H9 (cell line): ENCODE results near the gene KLF18. TPM values are rescaled to one million over a fixed set of nuclear protein-coding genes. Genes with fewer than 3 reads are reported as not detected.

Experiments used
- DNase-seq: peaks from one replicate; pipeline ENCODE4 v3.0.0-alpha.2; 2017
- H2AFZ ChIP-seq: one replicate; pipeline ENCODE4 v1.6.1; 2013; ENCODE audit warnings: mild to moderate bottlenecking, low read length, control low read depth, moderate library complexity
- H2AK5ac ChIP-seq: 2 replicates; pipeline ENCODE4 v1.6.1; 2013; ENCODE audit warnings: low read length, control low read depth, mixed read lengths; ENCODE audit not compliant: insufficient read length
- H2BK120ac ChIP-seq: one replicate; pipeline ENCODE4 v1.6.1; 2013; ENCODE audit warnings: low read depth, mild to moderate bottlenecking, low read length, control low read depth, inconsistent platforms; ENCODE audit not compliant: poor library complexity, severe bottlenecking
- H2BK12ac ChIP-seq: 2 replicates; pipeline ENCODE4 v1.6.1; 2013; ENCODE audit warnings: low read length, control low read depth, mixed read lengths, low read depth; ENCODE audit not compliant: insufficient read length
- H2BK15ac ChIP-seq: 2 replicates; pipeline ENCODE4 v1.6.1; 2013; ENCODE audit warnings: low read depth, low read length, control low read depth
- H2BK20ac ChIP-seq: one replicate; pipeline ENCODE4 v1.6.1; 2013; ENCODE audit warnings: low read depth, mild to moderate bottlenecking, low read length, control low read depth, inconsistent platforms; ENCODE audit not compliant: poor library complexity, severe bottlenecking
- H2BK5ac ChIP-seq: 2 replicates; pipeline ENCODE4 v1.6.1; 2013; ENCODE audit warnings: low read length, control low read depth, mixed read lengths; ENCODE audit not compliant: insufficient read length
- H3K14ac ChIP-seq: 2 replicates; pipeline ENCODE4 v1.6.1; 2013; ENCODE audit warnings: low read length, control low read depth; ENCODE audit not compliant: insufficient read depth
- H3K18ac ChIP-seq: 2 replicates; pipeline ENCODE4 v1.6.1; 2013; ENCODE audit warnings: low read depth, mild to moderate bottlenecking, mixed read lengths, low read length, control low read depth; ENCODE audit not compliant: insufficient read length
- H3K23ac ChIP-seq: 2 replicates; pipeline ENCODE4 v1.6.1; 2013; ENCODE audit warnings: low read length, control low read depth, mixed read lengths, low read depth; ENCODE audit not compliant: insufficient read length
- H3K23me2 ChIP-seq: 2 replicates; pipeline ENCODE4 v1.6.1; 2013; ENCODE audit warnings: low read depth, mild to moderate bottlenecking, mixed read lengths, low read length, control low read depth; ENCODE audit not compliant: insufficient read length, poor library complexity, severe bottlenecking
- H3K27ac ChIP-seq: 2 replicates; pipeline ENCODE4 v1.5.1; 2013; ENCODE audit warnings: low read length, control low read depth, mixed read lengths, low read depth; ENCODE audit not compliant: insufficient read length
- H3K27me3 ChIP-seq: 2 replicates; pipeline ENCODE4 v1.6.1; 2013; ENCODE audit warnings: low read length, control low read depth, inconsistent platforms; ENCODE audit not compliant: insufficient read depth
- H3K4ac ChIP-seq: 2 replicates; pipeline ENCODE4 v1.6.1; 2013; ENCODE audit warnings: low read depth, mild to moderate bottlenecking, control low read depth, inconsistent platforms, low read length, moderate library complexity
- H3K4me1 ChIP-seq: 2 replicates; pipeline ENCODE4 v1.6.1; 2013; ENCODE audit warnings: low read length, control low read depth, inconsistent platforms; ENCODE audit not compliant: insufficient read depth
- H3K4me2 ChIP-seq: 2 replicates; pipeline ENCODE4 v1.6.1; 2013; ENCODE audit warnings: low read length, control low read depth, mixed read lengths; ENCODE audit not compliant: insufficient read length, insufficient read depth
- H3K56ac ChIP-seq: 2 replicates; pipeline ENCODE4 v1.6.1; 2013; ENCODE audit warnings: low read depth, mild to moderate bottlenecking, mixed read lengths, low read length, control low read depth; ENCODE audit not compliant: insufficient read length
- H3K79me1 ChIP-seq: 2 replicates; pipeline ENCODE4 v1.6.1; 2013; ENCODE audit warnings: low read depth, mild to moderate bottlenecking, moderate library complexity, low read length, control low read depth, inconsistent platforms; ENCODE audit not compliant: insufficient read depth, poor library complexity, severe bottlenecking
- H3K79me2 ChIP-seq: 2 replicates; pipeline ENCODE4 v1.6.1; 2013; ENCODE audit warnings: low read length, control low read depth, inconsistent platforms; ENCODE audit not compliant: insufficient read depth
- H3K9ac ChIP-seq: 2 replicates; pipeline ENCODE4 v1.6.1; 2013; ENCODE audit warnings: low read length, control low read depth, mixed read lengths; ENCODE audit not compliant: insufficient read length; ENCODE audit errors: extremely low read depth
- H3K9me3 ChIP-seq: one replicate; pipeline ENCODE4 v1.6.1; 2013; ENCODE audit warnings: low read depth, low read length, inconsistent platforms; ENCODE audit not compliant: control insufficient read depth
- H3T11ph ChIP-seq: one replicate; pipeline ENCODE4 v1.6.1; 2013; ENCODE audit warnings: mild to moderate bottlenecking, low read length, control low read depth, inconsistent platforms
- H4K20me1 ChIP-seq: one replicate; pipeline ENCODE4 v1.6.1; 2013; ENCODE audit not compliant: control insufficient read depth, insufficient read length, insufficient read depth
- H4K5ac ChIP-seq: 2 replicates; pipeline ENCODE4 v1.6.1; 2013; ENCODE audit warnings: low read depth, mild to moderate bottlenecking, mixed read lengths, low read length, control low read depth; ENCODE audit not compliant: insufficient read length
- H4K8ac ChIP-seq: replicated peaks from 2 replicates; pipeline ENCODE4 v1.6.1; 2013; ENCODE audit warnings: low read length, control low read depth, mixed read lengths, low read depth; ENCODE audit not compliant: insufficient read length
- H4K91ac ChIP-seq: 2 replicates; pipeline ENCODE4 v1.6.1; 2013; ENCODE audit warnings: low read depth, mild to moderate bottlenecking, moderate library complexity, mixed read lengths, low read length, control low read depth; ENCODE audit not compliant: insufficient read length
- H3K27ac Mint-ChIP-seq, 3 experiments: 2 replicates in 2 of 3; 3 replicates in 1 of 3; pipeline ENCODE4 v1.8.0; 2020 to 2021; ENCODE audit warnings: mixed read lengths in 3 of 3, mild to moderate bottlenecking in 1 of 3, moderate library complexity in 1 of 3
- H3K27me3 Mint-ChIP-seq: 2 replicates; pipeline ENCODE4 v1.8.0; 2021; ENCODE audit warnings: low read depth, mild to moderate bottlenecking, moderate library complexity, mixed read lengths
- H3K36me3 Mint-ChIP-seq, 3 experiments: 2 replicates in 2 of 3; 3 replicates in 1 of 3; pipeline ENCODE4 v1.8.0; 2020 to 2021; ENCODE audit warnings: low read depth in 3 of 3, mixed read lengths in 3 of 3; ENCODE audit not compliant: insufficient read depth in 1 of 3
- H3K4me1 Mint-ChIP-seq, 2 experiments: 2 replicates each; pipeline ENCODE4 v1.8.0; 2020; ENCODE audit warnings: mixed read lengths in 2 of 2
- H3K4me3 Mint-ChIP-seq, 2 experiments: 2 replicates in 1 of 2; 3 replicates in 1 of 2; pipeline ENCODE4 v1.8.0; 2020 to 2021; ENCODE audit warnings: mild to moderate bottlenecking in 2 of 2, mixed read lengths in 2 of 2, moderate library complexity in 1 of 2
- H3K9me3 Mint-ChIP-seq, 2 experiments: 2 replicates in 1 of 2; 3 replicates in 1 of 2; pipeline ENCODE4 v1.8.0; 2020; ENCODE audit warnings: mild to moderate bottlenecking in 2 of 2, mixed read lengths in 2 of 2, moderate library complexity in 1 of 2
- total RNA-seq: library from RNA; stranded (reverse); gene quantifications from 2 replicates; pipeline ENCODE4 v1.2.1, GENCODE V29; 2021
- TF ChIP-seq, protein P1 (sequence below): fragments of 200-600 bp; sonication (generic); conservative IDR thresholded peaks from 3 replicates; pipeline ENCODE4 v1.8.0; 2021; ENCODE audit warnings: antibody characterized with exemption, mild to moderate bottlenecking

KLF18 gene
- total RNA-seq, 1 experiment from 2014 or later, result 0.07 TPM

DNA sequence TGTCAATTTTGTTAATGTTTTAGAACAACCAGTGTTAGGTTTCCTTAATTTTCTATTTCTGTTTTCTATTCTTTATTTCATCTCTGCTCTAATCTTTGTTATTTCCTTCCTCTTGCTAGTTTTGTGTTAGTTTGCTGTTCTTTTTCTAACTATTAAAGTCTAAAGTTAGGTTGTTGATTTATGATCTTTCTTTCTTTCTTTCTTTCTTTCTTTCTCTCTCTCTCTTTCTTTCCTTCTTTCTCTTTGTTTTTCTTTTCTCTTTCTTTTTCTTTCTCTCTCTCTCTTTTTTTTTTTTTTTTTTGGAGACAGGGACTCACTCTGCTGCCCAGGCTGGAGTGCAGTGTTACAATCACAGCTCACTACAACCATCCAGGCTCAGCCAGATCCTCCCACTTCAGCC, 17.4 kb upstream of the KLF18 start:
- no peak overlapping the region for H4K5ac ChIP-seq
- H3K14ac ChIP-seq, result no peak overlapping the region
- H2BK20ac ChIP-seq, result no peak overlapping the region
- H3K9me3 Mint-ChIP-seq, result peaks cover 9 to 14% of the 10 kb centered on the region in 2 experiments
- H3K4me1 ChIP-seq, result no peaks in the 10 kb centered on the region
- TF ChIP-seq, protein P1, sequence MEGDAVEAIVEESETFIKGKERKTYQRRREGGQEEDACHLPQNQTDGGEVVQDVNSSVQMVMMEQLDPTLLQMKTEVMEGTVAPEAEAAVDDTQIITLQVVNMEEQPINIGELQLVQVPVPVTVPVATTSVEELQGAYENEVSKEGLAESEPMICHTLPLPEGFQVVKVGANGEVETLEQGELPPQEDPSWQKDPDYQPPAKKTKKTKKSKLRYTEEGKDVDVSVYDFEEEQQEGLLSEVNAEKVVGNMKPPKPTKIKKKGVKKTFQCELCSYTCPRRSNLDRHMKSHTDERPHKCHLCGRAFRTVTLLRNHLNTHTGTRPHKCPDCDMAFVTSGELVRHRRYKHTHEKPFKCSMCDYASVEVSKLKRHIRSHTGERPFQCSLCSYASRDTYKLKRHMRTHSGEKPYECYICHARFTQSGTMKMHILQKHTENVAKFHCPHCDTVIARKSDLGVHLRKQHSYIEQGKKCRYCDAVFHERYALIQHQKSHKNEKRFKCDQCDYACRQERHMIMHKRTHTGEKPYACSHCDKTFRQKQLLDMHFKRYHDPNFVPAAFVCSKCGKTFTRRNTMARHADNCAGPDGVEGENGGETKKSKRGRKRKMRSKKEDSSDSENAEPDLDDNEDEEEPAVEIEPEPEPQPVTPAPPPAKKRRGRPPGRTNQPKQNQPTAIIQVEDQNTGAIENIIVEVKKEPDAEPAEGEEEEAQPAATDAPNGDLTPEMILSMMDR, result no peak
- no peaks in the 10 kb centered on the region for H3K79me1 ChIP-seq
- H3K36me3 Mint-ChIP-seq, result 0 out of 7 replicates have a peak, but pooled peaks cover 0 to 8% (median 0%) of the 10 kb centered on the region in 3 experiments
- no peak overlapping the region for H2BK5ac ChIP-seq
- H3K4me2 ChIP-seq, result no peak overlapping the region
- peaks cover 11 to 12% of the 10 kb centered on the region in 2 experiments for H3K4me1 Mint-ChIP-seq
- H3K4me3 Mint-ChIP-seq, result no peak overlapping the region
- no peak overlapping the region for H3K27ac ChIP-seq
- no peak overlapping the region for H2AFZ ChIP-seq
- H4K20me1 ChIP-seq, result no peaks in the 10 kb centered on the region
- H4K91ac ChIP-seq, result no peak overlapping the region
- DNase-seq, result no peak
- H2BK120ac ChIP-seq, result no peak overlapping the region
- H2AK5ac ChIP-seq, result no peak overlapping the region
- H3K79me2 ChIP-seq, result no peaks in the 10 kb centered on the region
- no peak overlapping the region for H3T11ph ChIP-seq
- no peak overlapping the region for H3K18ac ChIP-seq
- no peaks in the 10 kb centered on the region for H3K27me3 ChIP-seq
- no peak overlapping the region for H2BK15ac ChIP-seq
- H3K56ac ChIP-seq, result no peak overlapping the region
- H3K9ac ChIP-seq, result no peak overlapping the region
- no peaks in the 10 kb centered on the region for H3K23me2 ChIP-seq
- no peaks in the 10 kb centered on the region for H3K9me3 ChIP-seq
- H3K4ac ChIP-seq, result no peak overlapping the region
- no peaks in the 10 kb centered on the region; the same call in 1 of the 2 replicates for H3K27me3 Mint-ChIP-seq
- no peak overlapping the region for H4K8ac ChIP-seq
- no peak overlapping the region for H3K27ac Mint-ChIP-seq
- no peak overlapping the region for H2BK12ac ChIP-seq
- no peak overlapping the region for H3K23ac ChIP-seq
